GM13976 (cell line): ENCODE results near the gene VAMP3.

Experiments
- DNase-seq: peaks from one replicate; pipeline ENCODE4 v3.0.0; 2012; ENCODE audit warnings: low spot score
- CTCF ChIP-seq: IDR thresholded peaks from 2 replicates; pipeline ENCODE4 v1.5.1; 2012; ENCODE audit warnings: borderline replicate concordance, mild to moderate bottlenecking; ENCODE audit not compliant: insufficient read depth; ENCODE audit errors: extremely low read depth, missing control alignments, control extremely low read depth
- in situ Hi-C: fragments of 300-500 bp; cut with MboI; formaldehyde crosslinking; loops from one replicate; pipeline ENCODE4 v1.12.0; 2022; ENCODE audit warnings: low sequenced_read_pairs, mixed read lengths, inconsistent platforms; ENCODE audit not compliant: unreplicated experiment

The VAMP3 gene

GRCh38 chr1:7770997-7771822 is at the start of gene VAMP3:
Gene VAMP3, plus strand, starts transcription at chr1:7771296. Its CDS starts 88 bp downstream, at chr1:7771384.
- in situ Hi-C loops, result no loop called here
- no peak for TF ChIP-seq CTCF
- peak; percentile 99 for DNase-seq

- TF ChIP-seq CTCF, result no peak
- in situ Hi-C loops, result no loop called here
- no peak for DNase-seq
Observed at GRCh38 chr1:7721940-7722669, 49.0 kb upstream of the VAMP3 start.

DNA sequence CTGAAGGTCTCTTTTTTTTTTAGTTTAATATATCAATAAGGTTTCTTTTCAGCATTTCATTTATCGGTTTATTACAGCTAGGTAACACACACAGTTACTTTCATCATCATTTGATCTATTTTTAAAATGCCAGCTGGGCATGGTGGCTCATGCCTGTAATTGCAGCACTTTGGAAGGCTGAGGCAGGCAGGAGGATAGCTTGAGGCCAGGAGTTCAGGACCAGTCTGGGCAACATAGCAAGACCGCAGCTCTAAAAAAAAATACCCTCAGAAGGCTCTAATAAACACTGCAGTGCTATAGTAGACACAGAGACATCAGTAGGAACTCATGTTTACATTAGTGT is 48.5 kb upstream of the VAMP3 start:
- no peak for TF ChIP-seq CTCF

GRCh38 chr1:7726623-7727022 is 44.5 kb upstream of the VAMP3 start:
- no peak for TF ChIP-seq CTCF
- no peak for DNase-seq
- in situ Hi-C loops, result no loop called here

More for the DNA sequence above, 48.5 kb upstream of the VAMP3 start:
- in situ Hi-C loops, result no loop called here
- DNase-seq, result no peak

DNA sequence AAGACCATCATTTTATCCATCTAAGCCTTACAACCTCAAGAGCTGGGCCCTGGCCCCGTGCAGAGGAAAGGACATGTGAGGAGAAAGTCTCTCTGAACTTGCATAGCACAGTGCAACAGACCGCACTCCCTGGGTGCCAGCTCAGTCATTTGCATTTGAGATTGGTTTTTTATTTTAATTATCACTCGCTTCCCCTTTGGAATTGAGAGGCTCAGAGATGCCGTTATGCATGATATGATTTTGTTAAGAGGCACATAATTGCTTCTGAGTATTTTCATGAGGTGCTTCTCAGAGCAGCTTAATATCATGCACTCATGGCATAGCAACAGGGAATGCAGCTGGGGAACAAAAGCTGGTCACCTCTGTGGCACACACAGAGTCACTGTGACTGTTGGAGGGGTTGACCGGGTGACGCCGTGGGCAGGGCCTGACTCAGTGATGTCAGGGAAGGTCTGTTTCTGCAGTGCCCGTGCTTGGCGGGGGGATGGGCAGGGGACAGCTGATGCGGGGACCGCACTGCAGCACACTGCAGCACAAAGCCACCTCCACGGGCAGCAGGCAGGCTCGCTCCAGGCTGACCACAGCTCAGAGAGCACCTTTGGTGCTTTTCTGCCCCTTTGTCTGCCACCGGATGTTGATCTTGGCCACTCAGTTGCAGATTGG is 43.2 kb upstream of the VAMP3 start:
- in situ Hi-C loops, result no loop called here

DNA sequence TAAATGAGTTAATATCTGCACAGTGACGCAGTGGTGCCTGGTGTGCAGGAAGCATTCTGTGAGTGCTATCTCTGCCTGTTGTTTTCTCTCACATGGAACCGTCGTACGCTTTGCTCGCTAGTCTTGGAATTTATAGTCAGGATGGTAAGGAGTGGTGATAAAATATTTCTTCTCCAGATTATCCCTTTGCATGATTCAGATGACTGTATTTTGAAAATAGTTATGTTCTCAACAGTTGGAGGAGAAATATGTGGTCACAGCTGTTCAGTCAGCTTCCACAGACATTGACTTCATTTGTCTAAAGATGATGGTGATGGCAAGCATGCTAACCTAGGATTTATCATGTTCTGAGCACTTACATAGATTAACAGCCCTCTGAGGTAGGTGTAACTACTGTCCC is 41.3 kb upstream of the VAMP3 start:
- in situ Hi-C loops, result no loop called here
- DNase-seq, result no peak
- TF ChIP-seq CTCF, result no peak

More for the DNA sequence above, 43.2 kb upstream of the VAMP3 start:
- TF ChIP-seq CTCF, result no peak
- no peak for DNase-seq
